SH-SY5Y (cell line): ENCODE results near the gene EMSY.

Experiments
- GATA2 ChIP-seq: IDR thresholded peaks from 2 replicates; pipeline ENCODE4 v1.6.1; 2011; ENCODE audit warnings: mild to moderate bottlenecking, low read depth, low read length
- GATA3 ChIP-seq: IDR thresholded peaks from 2 replicates; pipeline ENCODE4 v1.6.1; 2011; ENCODE audit warnings: low read depth, mild to moderate bottlenecking, low read length, moderate library complexity

The EMSY gene

DNA sequence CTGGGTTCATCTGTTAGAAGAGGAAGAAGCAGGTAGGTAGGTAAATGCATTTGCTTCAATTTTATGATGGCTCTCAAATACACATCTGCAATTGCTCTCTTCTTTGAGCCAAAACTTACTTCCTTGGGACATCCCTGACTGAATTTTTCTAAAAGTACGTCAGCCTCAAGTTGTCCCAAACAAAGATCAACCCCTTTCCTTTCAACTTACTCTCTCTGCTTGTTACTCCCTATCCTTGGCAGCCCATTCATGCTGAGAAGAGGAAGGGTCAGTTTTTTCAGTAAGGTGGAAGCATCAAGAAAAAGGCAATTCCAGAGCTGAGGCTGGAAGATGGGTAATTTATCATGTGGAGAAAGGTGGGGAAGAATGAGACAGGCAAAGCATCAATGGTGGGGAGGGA is 114.5 kb downstream of the EMSY start:
- TF ChIP-seq GATA2 (no peak), GATA3 (no peak)

- TF ChIP-seq GATA3 (no peak), GATA2 (no peak)
Observed at GRCh38 chr11:76560219-76560618, 115.4 kb downstream of the EMSY start.

GRCh38 chr11:76561245-76561644 is 116.4 kb downstream of the EMSY start:
- no peak for TF ChIP-seq GATA2

DNA sequence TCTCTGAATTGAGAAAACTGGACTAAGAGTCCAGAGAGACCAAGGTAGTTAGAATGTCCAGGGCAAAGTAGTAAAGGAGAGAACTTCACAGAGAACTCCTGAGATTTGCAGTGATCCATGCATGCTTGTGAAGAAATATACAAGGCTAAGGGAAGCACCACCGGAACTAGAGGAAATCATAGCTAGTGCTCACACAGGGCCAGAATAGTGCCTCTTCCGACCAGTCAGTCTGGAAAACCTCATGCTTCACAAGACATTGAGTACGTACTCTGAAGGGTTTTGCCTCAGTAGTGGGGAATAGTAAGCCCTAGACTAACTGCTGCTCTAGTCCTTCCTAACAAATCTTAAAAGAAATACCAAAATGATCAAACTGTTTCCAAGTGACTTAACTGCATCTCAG is 117.7 kb downstream of the EMSY start:
- TF ChIP-seq GATA2 (no peak), GATA3 (no peak)

GRCh38 chr11:76564364-76564763 is 119.5 kb downstream of the EMSY start:
- TF ChIP-seq GATA2, result no peak
- no peak for TF ChIP-seq GATA3

DNA sequence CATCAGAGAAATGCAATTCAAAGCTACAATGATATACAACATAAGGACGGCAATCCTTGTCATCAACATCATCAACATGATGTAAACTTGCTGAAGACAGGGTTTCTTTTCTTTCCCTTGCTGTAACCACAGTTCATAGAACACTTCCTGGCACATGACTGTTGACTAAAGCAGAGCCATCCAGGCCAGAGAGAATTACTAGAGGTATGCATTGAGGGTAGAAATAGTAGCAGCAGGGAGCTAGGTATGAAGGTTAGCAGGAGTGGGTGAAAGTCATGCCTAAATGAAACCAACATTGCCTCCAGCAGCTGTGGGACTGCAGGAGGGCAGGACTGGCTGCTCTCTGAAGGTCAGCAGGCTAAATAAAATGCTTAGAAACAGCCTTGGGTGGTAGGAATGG is 122.0 kb downstream of the EMSY start:
- TF ChIP-seq GATA2, result no peak
- no peak for TF ChIP-seq GATA3

DNA sequence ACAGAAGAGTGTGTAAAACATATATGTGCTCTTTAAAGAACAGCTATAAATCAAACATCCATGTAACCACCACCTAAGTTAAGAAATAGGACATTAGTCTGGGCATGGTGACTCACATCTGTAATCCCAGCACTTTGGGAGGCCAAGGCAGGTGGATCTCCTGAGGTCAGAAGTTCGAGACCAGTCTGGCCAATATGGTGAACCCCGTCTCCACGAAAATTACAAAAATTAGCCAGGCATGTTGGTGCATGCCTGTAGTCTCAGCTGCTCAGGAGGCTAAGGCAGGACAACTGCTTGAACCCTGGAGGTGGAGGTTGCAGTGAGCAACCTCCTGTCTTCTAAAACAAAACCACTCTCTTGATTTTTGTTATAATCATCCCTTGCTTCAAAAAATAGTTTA is 122.4 kb downstream of the EMSY start:
- TF ChIP-seq GATA2, result no peak
- no peak for TF ChIP-seq GATA3

DNA sequence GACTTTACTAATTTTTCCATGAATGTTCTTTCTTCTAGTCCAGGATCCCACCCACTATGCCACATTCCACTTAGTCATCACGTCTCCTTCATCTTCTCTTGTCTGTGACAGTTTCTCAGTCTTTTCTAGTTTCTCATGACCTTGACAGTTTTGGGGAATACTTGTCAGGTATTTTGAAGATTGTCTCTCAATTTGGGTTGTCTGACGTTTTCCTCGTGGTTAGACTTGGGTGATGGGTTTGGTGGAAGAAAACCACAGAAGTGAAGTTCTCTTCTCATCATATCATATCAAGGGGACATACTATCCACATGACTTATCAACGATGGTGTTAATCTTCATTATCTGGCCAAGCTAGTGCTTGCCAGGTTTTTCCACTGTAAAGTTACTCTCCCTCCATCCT is 123.3 kb downstream of the EMSY start:
- TF ChIP-seq GATA2 (no peak), GATA3 (no peak)

DNA sequence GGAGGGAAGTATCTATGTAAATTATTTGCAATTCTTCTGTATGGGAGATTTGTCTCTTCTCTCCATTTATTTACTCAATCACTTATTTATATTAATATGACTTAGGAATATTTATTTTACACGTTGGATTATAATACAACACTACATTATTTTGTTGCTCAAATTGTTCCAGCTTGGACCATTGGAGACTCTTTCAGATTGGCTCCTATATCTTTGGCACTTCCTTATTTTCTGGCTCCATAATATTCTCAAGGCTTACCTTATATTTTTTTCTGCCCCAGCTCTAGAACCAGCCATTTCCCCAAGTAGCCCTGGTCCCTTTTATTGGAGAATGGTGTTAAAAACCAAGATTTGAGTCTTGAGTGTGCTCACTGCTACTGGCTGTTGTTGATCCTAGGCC is 123.8 kb downstream of the EMSY start:
- TF ChIP-seq GATA3 (no peak), GATA2 (no peak)

GRCh38 chr11:76574406-76574805 is 129.6 kb downstream of the EMSY start:
- no peak for TF ChIP-seq GATA3

DNA sequence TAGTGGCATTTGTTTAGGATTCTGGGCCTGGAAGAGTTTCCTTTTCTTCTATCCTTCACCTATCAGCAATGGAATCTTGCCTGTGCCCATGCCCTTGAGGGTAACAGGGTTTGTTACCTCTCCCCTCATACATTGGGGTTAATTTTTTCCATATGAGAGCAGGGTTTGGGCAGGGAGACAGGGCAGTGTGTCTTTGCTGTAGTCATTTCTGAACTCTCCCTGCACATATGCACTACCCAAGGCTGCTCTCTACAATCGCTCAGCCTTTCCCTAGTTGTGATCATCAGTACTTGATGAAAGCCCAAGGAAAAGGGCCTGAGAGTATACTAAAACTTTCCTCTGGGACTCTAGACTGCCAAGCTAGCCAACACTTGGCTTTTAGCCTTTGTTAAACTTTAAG is 130.1 kb downstream of the EMSY start:
- TF ChIP-seq GATA3, result no peak
- peak; percentile 34; the same call in 1 of the 2 replicates for TF ChIP-seq GATA2

DNA sequence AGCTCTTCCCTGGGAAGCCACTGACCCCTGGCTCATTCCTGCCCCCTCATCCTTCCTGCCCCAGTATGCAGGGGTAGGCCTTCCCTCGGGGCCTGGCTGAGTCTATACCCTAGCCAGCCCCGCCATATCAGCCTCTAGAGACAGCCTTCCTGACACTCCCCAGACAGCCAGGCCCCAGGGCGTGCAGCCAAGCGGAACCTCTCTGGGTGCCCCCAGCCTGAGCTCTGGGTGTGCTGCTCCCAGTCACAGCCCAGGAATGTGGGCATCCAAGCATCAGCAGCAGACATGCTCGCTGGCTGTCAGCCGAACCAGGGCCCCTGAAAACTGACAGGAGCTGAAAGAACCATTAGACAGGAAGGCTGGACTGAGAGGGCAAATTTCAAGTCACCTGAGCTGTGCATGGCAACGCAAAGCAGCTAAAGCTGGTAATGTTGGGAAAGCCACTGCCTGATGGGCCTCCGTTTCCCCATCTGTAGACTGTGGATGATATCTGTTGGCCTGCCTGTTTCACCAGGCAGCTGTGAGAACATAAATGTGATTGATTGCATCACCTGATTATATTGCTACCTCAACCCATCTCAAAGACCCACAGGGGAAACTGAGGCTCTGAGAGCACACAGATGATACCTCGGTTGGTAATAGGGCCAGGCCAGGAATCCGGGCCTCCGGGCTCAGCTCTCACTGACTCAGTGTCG is 132.6 kb downstream of the EMSY start:
- TF ChIP-seq GATA2 (peak; percentile 57), GATA3 (no peak)

GRCh38 chr11:76577921-76578653 is 133.3 kb downstream of the EMSY start:
- no peak for TF ChIP-seq GATA3

DNA sequence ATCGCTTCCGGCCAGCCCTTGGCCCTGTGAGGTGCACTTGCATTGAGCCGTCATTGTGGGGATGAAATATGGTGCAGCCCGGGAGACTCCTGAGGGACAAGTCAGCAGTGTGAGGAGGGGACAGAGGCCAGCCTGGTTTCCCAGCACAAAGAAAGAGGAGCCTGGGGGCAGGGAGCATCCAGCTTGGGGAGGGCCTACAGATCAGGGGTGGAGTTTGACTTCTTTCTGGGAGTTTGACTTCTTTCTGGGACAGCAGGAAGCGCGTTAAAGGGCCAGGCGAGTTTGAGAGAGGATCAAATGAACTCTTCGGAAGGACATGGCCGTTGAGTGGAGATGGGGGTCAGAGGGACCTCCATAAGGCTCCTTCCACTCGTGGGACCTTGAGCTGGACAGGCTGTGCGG is 133.8 kb downstream of the EMSY start:
- TF ChIP-seq GATA3, result no peak
- no peak for TF ChIP-seq GATA2

DNA sequence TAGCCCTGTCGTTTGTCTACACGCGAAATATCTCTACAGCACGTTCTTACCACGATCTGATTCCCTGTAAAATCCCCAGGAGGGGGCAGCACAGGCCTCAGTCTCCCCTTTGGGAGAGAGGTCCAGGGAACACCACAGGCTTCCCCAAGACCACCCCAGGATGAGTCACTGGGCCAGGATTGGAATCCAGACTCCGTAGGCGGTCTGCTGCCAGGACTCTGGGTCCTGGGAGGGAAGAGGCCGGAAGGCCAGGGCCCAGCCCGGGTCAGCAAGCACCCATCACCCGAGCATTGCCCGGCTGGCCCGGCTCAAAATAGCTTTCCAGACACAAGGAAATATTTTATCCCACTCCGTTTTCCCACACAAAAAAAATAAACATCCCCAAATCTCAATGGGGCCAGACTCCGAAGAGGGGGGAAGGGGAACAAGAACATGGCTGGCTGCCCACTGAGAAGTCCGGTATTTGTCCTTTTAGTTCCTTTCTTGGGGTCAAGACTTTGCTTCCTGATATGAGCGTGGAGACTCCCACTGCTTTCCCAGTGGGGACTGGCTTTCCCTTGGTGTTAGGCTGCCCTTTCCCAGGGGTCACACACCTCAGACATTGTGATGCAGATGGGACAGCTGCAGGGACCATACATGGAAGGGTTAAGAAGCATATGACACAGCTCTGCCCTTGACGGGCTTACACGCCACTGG is 134.4 kb downstream of the EMSY start:
- no peak for TF ChIP-seq GATA3
- no peak for TF ChIP-seq GATA2
